H1 (cell line): ENCODE results near the gene UGT1A6.

Source experiments
- BACH1 ChIP-seq: IDR thresholded peaks from 2 replicates; pipeline ENCODE4 v1.6.1; 2012; ENCODE audit warnings: low read length, improper control_type of control experiment
- EZH2 ChIP-seq: fragments of 200-600 bp; sonication (generic); IDR thresholded peaks from 2 replicates; pipeline ENCODE4 v1.7.1; 2012; ENCODE audit warnings: low read depth, mild to moderate bottlenecking, moderate library complexity, low read length, inconsistent platforms; ENCODE audit not compliant: severe bottlenecking
- KDM5A ChIP-seq: fragments of 200-600 bp; IDR thresholded peaks from 2 replicates; pipeline ENCODE4 v1.7.1; 2012; ENCODE audit warnings: mild to moderate bottlenecking, low read length, inconsistent platforms, mixed read lengths
- MAFK ChIP-seq: IDR thresholded peaks from 2 replicates; pipeline ENCODE4 v1.6.1; 2012; ENCODE audit warnings: low read depth, mild to moderate bottlenecking, improper control_type of control experiment, low read length
- POLR2A ChIP-seq, 2 experiments: IDR thresholded peaks; 1 replicate in 1 of 2; 2 replicates in 1 of 2; pipeline ENCODE4 v1.6.1; 2011; ENCODE audit warnings: low read depth in 2 of 2, low read length in 2 of 2, mild to moderate bottlenecking in 2 of 2; ENCODE audit errors: control extremely low read depth in 1 of 2
- POLR2AphosphoS5 ChIP-seq: IDR thresholded peaks from 2 replicates; pipeline ENCODE4 v1.6.1; 2011; ENCODE audit warnings: low read depth, low read length
- SP4 ChIP-seq: IDR thresholded peaks from 2 replicates; pipeline ENCODE4 v1.6.1; 2012; ENCODE audit warnings: low read length, inconsistent platforms
- TAF1 ChIP-seq: IDR thresholded peaks from 2 replicates; pipeline ENCODE4 v1.6.1; 2011; ENCODE audit warnings: mild to moderate bottlenecking, low read depth, low read length
- TBP ChIP-seq: IDR thresholded peaks from 2 replicates; pipeline ENCODE4 v1.6.1; 2011; ENCODE audit warnings: low read depth, low read length, improper control_type of control experiment
- TF ChIP-seq, protein P1 (sequence below), 3 experiments: IDR thresholded peaks; 1 replicate in 2 of 3; 2 replicates in 1 of 3; pipeline versions ENCODE4 v1.5.1 to v1.6.1; 2011; ENCODE audit warnings: low read length in 3 of 3, mild to moderate bottlenecking in 3 of 3, inconsistent platforms in 2 of 3, low read depth in 1 of 3, moderate library complexity in 1 of 3; ENCODE audit not compliant: insufficient read depth in 1 of 3; ENCODE audit errors: control extremely low read depth in 1 of 3
- TF ChIP-seq, protein P2 (sequence below): IDR thresholded peaks from 2 replicates; pipeline ENCODE4 v1.6.1; 2012; ENCODE audit warnings: inconsistent platforms
- TF ChIP-seq, protein P3 (sequence below): IDR thresholded peaks from 2 replicates; pipeline ENCODE4 v1.6.1; 2011; ENCODE audit warnings: low read depth, mild to moderate bottlenecking, low read length; ENCODE audit not compliant: insufficient read depth

DNA sequence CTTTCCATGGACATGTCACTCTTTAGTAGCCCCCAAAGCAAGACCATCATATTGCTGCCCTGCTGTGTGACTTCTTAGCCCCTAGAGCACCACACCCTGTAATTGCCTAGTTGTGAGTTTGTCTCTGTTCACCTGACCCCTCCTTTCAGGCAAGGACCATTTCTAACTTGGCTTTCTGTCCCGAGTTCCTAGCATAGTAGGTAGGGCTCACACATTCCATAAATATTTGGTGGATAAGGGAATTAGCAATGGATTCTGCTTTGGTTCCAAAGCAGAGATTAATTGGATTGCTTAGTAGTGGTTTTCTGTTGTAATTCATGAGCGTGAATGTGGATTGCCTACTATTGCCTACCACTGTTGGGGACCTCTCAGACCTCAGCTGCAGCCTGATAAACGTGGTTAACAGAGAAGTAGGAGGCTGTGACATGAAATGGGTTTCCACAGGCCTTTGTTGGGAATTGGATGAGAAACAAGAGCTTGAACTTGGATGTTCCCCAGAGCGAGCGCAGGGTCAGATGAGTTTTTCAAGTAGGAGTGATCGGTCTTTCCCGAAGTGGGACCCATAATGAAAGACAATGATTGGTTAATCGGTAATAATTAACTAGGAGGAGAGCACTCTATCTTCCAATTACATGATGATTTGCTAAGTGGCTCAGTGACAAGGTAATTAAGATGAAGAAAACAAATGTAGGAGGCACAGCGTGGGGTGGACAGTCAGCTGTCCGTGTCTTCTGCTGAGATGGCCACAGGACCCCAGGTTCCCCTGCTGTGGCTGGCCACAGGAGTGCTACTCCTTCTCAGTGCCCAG is 54.0 kb downstream of the UGT1A6 start:
- no peak for TF ChIP-seq EZH2
- no peak for TF ChIP-seq POLR2A (IDR thresholded peaks at IDR 0.05; ENCODE audit: control extremely low read depth in 1 of 2, low read depth in 2 of 2, low read length in 2 of 2)
- TF ChIP-seq MAFK, result no peak
- TF ChIP-seq POLR2AphosphoS5, result no peak
- TF ChIP-seq, protein P1, sequence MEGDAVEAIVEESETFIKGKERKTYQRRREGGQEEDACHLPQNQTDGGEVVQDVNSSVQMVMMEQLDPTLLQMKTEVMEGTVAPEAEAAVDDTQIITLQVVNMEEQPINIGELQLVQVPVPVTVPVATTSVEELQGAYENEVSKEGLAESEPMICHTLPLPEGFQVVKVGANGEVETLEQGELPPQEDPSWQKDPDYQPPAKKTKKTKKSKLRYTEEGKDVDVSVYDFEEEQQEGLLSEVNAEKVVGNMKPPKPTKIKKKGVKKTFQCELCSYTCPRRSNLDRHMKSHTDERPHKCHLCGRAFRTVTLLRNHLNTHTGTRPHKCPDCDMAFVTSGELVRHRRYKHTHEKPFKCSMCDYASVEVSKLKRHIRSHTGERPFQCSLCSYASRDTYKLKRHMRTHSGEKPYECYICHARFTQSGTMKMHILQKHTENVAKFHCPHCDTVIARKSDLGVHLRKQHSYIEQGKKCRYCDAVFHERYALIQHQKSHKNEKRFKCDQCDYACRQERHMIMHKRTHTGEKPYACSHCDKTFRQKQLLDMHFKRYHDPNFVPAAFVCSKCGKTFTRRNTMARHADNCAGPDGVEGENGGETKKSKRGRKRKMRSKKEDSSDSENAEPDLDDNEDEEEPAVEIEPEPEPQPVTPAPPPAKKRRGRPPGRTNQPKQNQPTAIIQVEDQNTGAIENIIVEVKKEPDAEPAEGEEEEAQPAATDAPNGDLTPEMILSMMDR (IDR thresholded peaks at IDR 0.05; ENCODE audit: control extremely low read depth in 1 of 3, insufficient read depth in 1 of 3, low read depth in 1 of 3, low read length in 3 of 3), result no peak
- TF ChIP-seq KDM5A, result no peak
- TF ChIP-seq TAF1, result no peak
- TF ChIP-seq, protein P2, sequence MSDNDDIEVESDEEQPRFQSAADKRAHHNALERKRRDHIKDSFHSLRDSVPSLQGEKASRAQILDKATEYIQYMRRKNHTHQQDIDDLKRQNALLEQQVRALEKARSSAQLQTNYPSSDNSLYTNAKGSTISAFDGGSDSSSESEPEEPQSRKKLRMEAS, result no peak
- TF ChIP-seq BACH1, result no peak
- no peak for TF ChIP-seq TBP
- no peak for TF ChIP-seq SP4
- TF ChIP-seq, protein P3, sequence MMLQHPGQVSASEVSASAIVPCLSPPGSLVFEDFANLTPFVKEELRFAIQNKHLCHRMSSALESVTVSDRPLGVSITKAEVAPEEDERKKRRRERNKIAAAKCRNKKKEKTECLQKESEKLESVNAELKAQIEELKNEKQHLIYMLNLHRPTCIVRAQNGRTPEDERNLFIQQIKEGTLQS, result no peak
